ENCODE results near the gene RRM2. TPM values are rescaled to one million over a fixed set of nuclear protein-coding genes. Genes with fewer than 3 reads are reported as not detected.

The RRM2 gene
- total RNA-seq (2021; ENCODE audit: unreplicated experiment) (330 TPM), Bru-seq, nascent RNA (percentile 97 among the genes with signal in this experiment), BruChase-seq, experiment 1, labeled RNA remaining after a 6-hour chase (percentile 100 among the genes with signal in this experiment), BruChase-seq, experiment 2, labeled RNA remaining after a 2-hour chase (percentile 99 among the genes with signal in this experiment)
- polyA plus RNA-seq (2012) = 205 and 236 TPM in 2 replicates
- long read RNA-seq, transcript RRM2-202 (10 exons, 3,673 nt) = major isoform, 982 of 1,110 reads
- long read RNA-seq, partial matches to known transcripts = 102 of 1,110 reads
- long read RNA-seq, other reads (novel, unspliced or antisense) = 12 of 1,110 reads

GRCh38 chr2:10122500-10123280 is at the start of gene RRM2:
RRM2 (plus strand) TSS chr2:10122739; CDS start chr2:10122799, 60 bp downstream.
- intact Hi-C loops (cut with micrococcal nuclease) = loop anchor here (10.0 kb wide), 1 partner anchor 182 kb away; the partner anchor contains the start of gene HPCAL1
- peak; percentile 81 for ATAC-seq

More at GRCh38 chr2:10122500-10123280, at the start of gene RRM2:
- Histone ChIP-seq H3K9me2 (ENCODE audit: insufficient read depth) (no peaks in the 10 kb centered on the region), H3K27ac (ENCODE audit: low read depth, low read length) (peak within 1 kb of the TSS; percentile 80), H3K4me3 (replicated peaks in 1 of 2; ENCODE audit: low read depth in 1 of 2, low read length in 2 of 2) (peak within 1 kb of the TSS; percentile 86 to 96), H2AFZ (ENCODE audit: low read depth, low read length, poor library complexity, severe bottlenecking) (no peak within 1 kb of the TSS), H3K4me2 (ENCODE audit: low read length) (peak within 1 kb of the TSS; percentile 88), H3K9ac (ENCODE audit: low read length) (peak within 1 kb of the TSS; percentile 99), H3K79me2 (ENCODE audit: insufficient read depth, low read length) (peaks cover 67% of the 10 kb centered on the region), H3K9me3 (ENCODE audit: control insufficient read depth in 1 of 2, insufficient read depth in 1 of 2, low read depth in 1 of 2, low read length in 2 of 2) (no peaks in the 10 kb centered on the region), H3K4me1 (ENCODE audit: control insufficient read depth in 1 of 2, insufficient read depth in 2 of 2, low read length in 2 of 2) (peaks cover 18 to 45% of the 10 kb centered on the region in 2 experiments; a peak in 3 of 4 replicates), H3K36me3 (ENCODE audit: control insufficient read depth in 1 of 2, insufficient read depth in 2 of 2, low read length in 2 of 2) (peaks cover 17 to 44% of the 10 kb centered on the region in 2 experiments), H3K27me3 (ENCODE audit: insufficient read depth, low read length) (no peaks in the 10 kb centered on the region), H4K20me1 (ENCODE audit: insufficient read depth) (peaks cover 19% of the 10 kb centered on the region; the same call in 1 of the 2 replicates)
- DNase-seq (ENCODE audit: low read depth, low spot score) = peak; percentile 91
- RAD21 ChIA-PET (ENCODE audit: low non-redundant PET in 1 of 2, low total read pairs in 2 of 2, uncharacterized antibody in 2 of 2, unreplicated experiment in 2 of 2) = interaction anchor here in 1 of 2 experiments (0.8 kb wide), 1 partner anchor 50 kb away, joined by 6 read pairs; no protein-coding TSS in a partner anchor
- CTCF ChIA-PET = interaction anchor here (3.5 kb wide), 1 partner anchor 311 kb away, joined by 55 read pairs; no protein-coding TSS in a partner anchor
- TF ChIP-seq CEBPB (IDR thresholded peaks at IDR 0.05; ENCODE audit: low read depth) (no peak), CBX3 (IDR thresholded peaks at IDR 0.05; ENCODE audit: low read depth) (no peak), ZBTB33 (IDR thresholded peaks at IDR 0.05; ENCODE audit: extremely low read depth, insufficient replicate concordance, low read length) (no peak), POLR2A (IDR thresholded peaks at IDR 0.05; ENCODE audit: borderline replicate concordance, extremely low read depth, insufficient read depth, insufficient read length) (peak; percentile 95), POLR2AphosphoS5 (IDR thresholded peaks at IDR 0.05; ENCODE audit: low read depth, low read length) (peak; percentile 98), SIN3A (IDR thresholded peaks at IDR 0.05; ENCODE audit: low read depth) (no peak), ZFX (IDR thresholded peaks at IDR 0.05) (peak; percentile 66), SP1 (IDR thresholded peaks at IDR 0.05; ENCODE audit: low read depth) (no peak), RAD21 (IDR thresholded peaks at IDR 0.05; ENCODE audit: low read depth) (no peak), YY1 (IDR thresholded peaks at IDR 0.05; ENCODE audit: extremely low read depth, insufficient replicate concordance, low read depth, low read length) (no peak)
- TSS peak; percentile 41 for BruUV-seq (replicated peaks)
- POLR2A ChIA-PET = no interaction called here

Measured in HCT116 (cell line).